Measurements from ENCODE around the gene MED25. TPM values are rescaled to one million over a fixed set of nuclear protein-coding genes. Genes with fewer than 3 reads are reported as not detected.

MED25 gene
- polyA plus RNA-seq, 2 of the 4 experiments (the other 2 are of a cell fraction): 20.4 to 40.1 TPM

DNA sequence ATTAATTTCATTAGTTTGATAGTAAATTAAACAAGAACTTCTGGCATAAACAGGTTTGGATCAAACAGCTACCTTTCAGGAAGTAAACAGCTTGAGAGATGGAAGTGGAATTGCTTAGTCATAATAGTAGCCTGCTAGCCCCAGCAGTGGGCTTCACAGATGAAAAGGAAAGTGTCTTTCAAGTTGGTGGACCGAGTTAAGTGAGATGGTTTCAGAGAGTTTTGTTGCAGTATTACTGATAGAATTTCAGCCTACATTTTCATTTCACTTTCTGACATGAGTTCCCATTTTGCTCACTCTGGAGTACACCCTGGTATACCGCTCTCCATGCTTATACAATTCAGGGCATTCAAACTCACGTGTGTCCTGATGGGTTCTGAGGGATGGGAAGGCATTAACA is 30.8 kb downstream of the MED25 start:
- ATAC-seq: no peak
- WGBS (ENCODE audit: missing lambda C conversion rate): 78% methylated on average over 3 of the region's 3 CpGs
- H3K4me3 ChIP-seq: no peak overlapping the region
- ChIA-PET CTCF (interaction anchor here (1.1 to 1.3 kb wide), 2 partner anchors 14 to 121 kb away, joined by 3 to 7 read pairs; no protein-coding TSS in a partner anchor), POLR2A (interaction anchor here (0.6 kb wide), 1 partner anchor 1230 kb away, joined by 4 read pairs; the partner anchor contains the start of gene RPL18)
- no peak for TF ChIP-seq TP53 (CRISPR knock-in tag; IDR thresholded peaks at IDR 0.05)
- no peak for TF ChIP-seq ZNF302 (CRISPR knock-in tag; IDR thresholded peaks at IDR 0.05)
- no peak for TF ChIP-seq FOSL2 (IDR thresholded peaks at IDR 0.05)
- no peak for TF ChIP-seq FOSL2 (CRISPR knock-in tag; IDR thresholded peaks at IDR 0.05)
- no peak for TF ChIP-seq BHLHE40 (IDR thresholded peaks at IDR 0.05; ENCODE audit: low read depth, low read length)
- TF ChIP-seq CBX8 (IDR thresholded peaks at IDR 0.05): no peak
- TF ChIP-seq TFCP2L1 (CRISPR knock-in tag; IDR thresholded peaks at IDR 0.05): no peak
- H3K4me1 ChIP-seq: peaks cover 17% of the 10 kb centered on the region
- no peaks in the 10 kb centered on the region for H3K9me3 ChIP-seq
- FAIRE-seq: no peak
- H3K27ac ChIP-seq: no peak overlapping the region
- DNase-seq (ENCODE audit: low read depth in 1 of 2, low spot score in 1 of 2): no peak
- no peak overlapping the region for H3K4me2 ChIP-seq

DNA sequence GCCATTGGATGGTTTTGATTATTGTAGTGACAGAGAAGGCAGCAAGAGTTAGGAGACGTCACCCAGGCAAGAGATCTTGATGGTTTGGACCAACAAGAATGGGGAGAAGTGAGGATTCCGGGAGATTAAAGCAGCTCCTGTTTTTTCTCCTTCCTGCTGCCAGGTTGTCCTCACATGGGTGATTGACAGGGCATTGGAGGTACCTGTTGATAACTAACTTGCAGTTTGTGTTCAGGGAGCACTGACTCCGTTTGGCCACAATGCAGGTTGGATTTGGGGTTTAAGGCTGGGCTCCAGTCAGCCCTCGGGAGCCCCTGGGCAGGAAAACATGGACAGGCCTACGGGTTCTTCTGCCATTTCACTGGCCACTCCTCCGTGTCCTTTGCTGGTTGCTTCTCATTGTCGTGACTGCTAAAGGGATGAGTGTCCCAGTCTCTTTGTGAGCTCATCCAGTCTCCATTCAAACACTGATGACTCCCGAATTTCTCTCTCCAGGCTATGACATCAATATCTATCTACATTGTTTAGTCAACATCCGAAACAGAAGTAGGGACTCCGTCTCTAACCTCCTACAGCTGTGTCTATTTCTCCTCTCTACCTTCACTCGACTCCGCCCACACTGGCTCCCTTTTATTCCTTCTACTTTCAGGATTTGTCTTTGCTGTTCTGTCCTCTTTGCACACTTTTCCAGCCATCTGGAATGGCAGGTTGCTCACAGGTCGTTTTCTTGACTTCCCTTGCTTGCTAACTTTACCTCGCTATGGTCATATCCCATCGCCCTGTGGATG is 31.5 kb downstream of the MED25 start:
- Histone ChIP-seq H3K4me3 (peak overlapping the region; percentile 89), H3K4me2 (peak overlapping the region; percentile 92), H3K27ac (peak overlapping the region; percentile 94 to 97), H3K9me3 (no peaks in the 10 kb centered on the region), H3K4me1 (peaks cover 17% of the 10 kb centered on the region)
- POLR2A ChIA-PET: interaction anchor here (0.9 to 1.6 kb wide), 8 partner anchors 12 to 174 kb away, joined by 3 to 18 read pairs (median 8); partner anchors contain the start of genes AKT1S1, PNKP and TBC1D17
- 80% methylated on average over 15 of the region's 15 CpGs for WGBS (ENCODE audit: missing lambda C conversion rate)
- no peak for FAIRE-seq
- no peak for ATAC-seq
- TF ChIP-seq ZFP36 (IDR thresholded peaks at IDR 0.05; ENCODE audit: borderline replicate concordance, partially characterized antibody) (no peak), RFX5 (IDR thresholded peaks at IDR 0.05) (no peak), CBX2 (IDR thresholded peaks at IDR 0.05; ENCODE audit: borderline replicate concordance, low read depth) (no peak), SREBF2 (IDR thresholded peaks at IDR 0.05) (no peak), NR3C1 (IDR thresholded peaks at IDR 0.05) (no peak), FOSL2 (IDR thresholded peaks at IDR 0.05) (no peak), FOSL2 (CRISPR knock-in tag; IDR thresholded peaks at IDR 0.05) (no peak)
- CTCF ChIA-PET: interaction anchor here (0.7 to 1.8 kb wide), 9 partner anchors 13 to 177 kb away, joined by 3 to 7 read pairs (median 4); no protein-coding TSS in a partner anchor
- no peak for DNase-seq (ENCODE audit: low read depth in 1 of 2, low spot score in 1 of 2)

DNA sequence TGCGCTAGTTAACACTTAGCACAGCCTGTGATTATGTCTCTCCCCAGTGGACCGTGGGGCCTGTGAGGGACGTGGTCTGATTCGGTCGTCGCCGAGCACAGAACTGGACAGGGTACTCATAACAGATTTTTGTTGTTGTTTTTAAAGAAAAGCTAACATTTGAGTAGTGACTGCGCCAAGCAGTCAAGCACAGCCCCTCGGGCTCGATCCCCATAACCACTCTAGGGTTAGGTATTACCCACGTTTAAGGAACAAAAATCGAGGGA is 32.1 kb downstream of the MED25 start:
- WGBS (ENCODE audit: missing lambda C conversion rate): 32% methylated on average over 12 of the region's 12 CpGs
- TF ChIP-seq RFX5 (IDR thresholded peaks at IDR 0.05) (no peak), ZNF302 (CRISPR knock-in tag; IDR thresholded peaks at IDR 0.05) (no peak), TP53 (CRISPR knock-in tag; IDR thresholded peaks at IDR 0.05) (no peak), TFCP2L1 (CRISPR knock-in tag; IDR thresholded peaks at IDR 0.05) (no peak), GATA3 (IDR thresholded peaks at IDR 0.05; ENCODE audit: borderline replicate concordance) (no peak), MYC (IDR thresholded peaks at IDR 0.05; ENCODE audit: borderline replicate concordance, low read length) (0 out of 2 replicates have a peak, but pooled peaks have one; percentile 34), CEBPB (IDR thresholded peaks at IDR 0.05) (no peak)
- CTCF ChIA-PET: interaction anchor here (0.7 to 1.8 kb wide), 10 partner anchors 8 to 178 kb away, joined by 3 to 7 read pairs (median 4); no protein-coding TSS in a partner anchor
- POLR2A ChIA-PET: interaction anchor here (0.8 to 1.6 kb wide), 12 partner anchors 11 to 208 kb away, joined by 3 to 18 read pairs (median 4); partner anchors contain the start of genes AKT1S1, PNKP, SCAF1 and TBC1D17
- peaks cover 17% of the 10 kb centered on the region for H3K4me1 ChIP-seq
- no peak for DNase-seq (ENCODE audit: low read depth in 1 of 2, low spot score in 1 of 2)
- no peak; a peak in 2 of 6 replicates for ATAC-seq
- no peaks in the 10 kb centered on the region for H3K9me3 ChIP-seq
- no peak for FAIRE-seq
- H3K27ac ChIP-seq: peak overlapping the region; percentile 94 to 97
- H3K4me2 ChIP-seq: peak overlapping the region; percentile 92
- H3K4me3 ChIP-seq: peak overlapping the region; percentile 89

DNA sequence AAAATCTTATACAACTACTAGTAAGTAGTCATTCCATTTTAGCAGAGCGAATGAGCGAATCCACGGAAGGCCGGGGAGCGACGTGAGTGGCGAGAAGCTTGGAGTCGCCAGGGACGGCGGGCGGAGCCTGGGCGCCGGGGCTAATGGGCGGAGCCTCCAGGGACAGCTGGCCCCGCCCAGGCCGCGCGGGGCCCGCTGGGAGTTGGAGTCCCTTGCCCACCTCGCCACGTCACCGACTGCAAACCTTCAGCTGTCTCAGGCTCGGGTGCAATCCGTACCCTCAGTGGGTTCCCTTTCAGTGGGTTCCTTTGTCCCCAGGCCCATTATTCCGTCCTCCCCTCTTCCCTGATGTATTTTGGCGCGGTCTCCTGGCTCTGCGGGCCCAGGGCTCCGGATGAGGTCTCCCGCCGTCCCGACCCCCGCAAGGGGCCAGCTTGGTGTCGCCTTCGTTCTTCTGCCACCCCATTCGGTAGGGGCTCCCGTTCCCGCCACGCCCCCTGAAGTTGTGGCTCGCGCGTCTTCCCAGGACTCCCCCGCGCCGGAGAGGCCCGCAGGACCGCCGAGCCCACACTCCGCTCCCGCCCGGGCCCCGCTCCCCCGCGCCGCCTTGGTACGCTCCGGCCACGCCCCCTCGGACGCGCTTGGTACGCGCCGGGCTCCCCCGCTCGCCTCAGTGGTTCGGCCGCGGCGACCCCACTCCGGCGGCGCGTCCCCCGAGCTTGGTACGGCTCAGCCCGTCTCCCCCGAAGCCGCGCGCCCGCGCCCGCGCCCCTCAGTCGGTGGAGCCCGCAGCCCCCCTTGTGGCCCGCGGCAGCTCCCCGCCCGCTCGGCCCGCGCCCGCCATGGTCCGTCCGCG is 32.6 kb downstream of the MED25 start, which contains the start of gene PTOV1:
Gene PTOV1, plus strand, starts transcription at position 673 of the 856 bp plus-strand sequence.
- DNase-seq (ENCODE audit: low read depth in 1 of 2, low spot score in 1 of 2): peak; percentile 96 to 97
- under 1% methylated on average over 44 of the region's 98 CpGs for WGBS (ENCODE audit: missing lambda C conversion rate)
- no peak for FAIRE-seq
- CTCF ChIA-PET: interaction anchor here (0.8 to 1.8 kb wide), 9 partner anchors 9 to 178 kb away, joined by 3 to 7 read pairs (median 4); no protein-coding TSS in a partner anchor
- Histone ChIP-seq H3K4me2 (peak within 1 kb of the TSS; percentile 92), H3K4me1 (peaks cover 17% of the 10 kb centered on the region), H3K9me3 (no peaks in the 10 kb centered on the region), H3K4me3 (peak within 1 kb of the TSS; percentile 89), H3K27ac (peak within 1 kb of the TSS; percentile 94 to 97)
- peak; percentile 76 to 84 for ATAC-seq
- POLR2A ChIA-PET: interaction anchor here (0.7 to 1.6 kb wide), 14 partner anchors 11 to 209 kb away, joined by 3 to 18 read pairs (median 4); partner anchors contain the start of genes AKT1S1, PNKP, SCAF1 and TBC1D17
- TF ChIP-seq RFX5 (IDR thresholded peaks at IDR 0.05): peak; percentile 40; the same call in 1 of the 2 replicates
- no peak for TF ChIP-seq NFE2L2 (conservative IDR thresholded peaks at IDR 0.05; ENCODE audit: low read length)
- no peak for TF ChIP-seq SMC3 (IDR thresholded peaks at IDR 0.05)
- TF ChIP-seq PHF8 (IDR thresholded peaks at IDR 0.05; ENCODE audit: borderline replicate concordance, low read depth): peak; percentile 89
- TF ChIP-seq RNF2 (IDR thresholded peaks at IDR 0.05; ENCODE audit: borderline replicate concordance, low read depth): no peak
- TF ChIP-seq, protein P1, sequence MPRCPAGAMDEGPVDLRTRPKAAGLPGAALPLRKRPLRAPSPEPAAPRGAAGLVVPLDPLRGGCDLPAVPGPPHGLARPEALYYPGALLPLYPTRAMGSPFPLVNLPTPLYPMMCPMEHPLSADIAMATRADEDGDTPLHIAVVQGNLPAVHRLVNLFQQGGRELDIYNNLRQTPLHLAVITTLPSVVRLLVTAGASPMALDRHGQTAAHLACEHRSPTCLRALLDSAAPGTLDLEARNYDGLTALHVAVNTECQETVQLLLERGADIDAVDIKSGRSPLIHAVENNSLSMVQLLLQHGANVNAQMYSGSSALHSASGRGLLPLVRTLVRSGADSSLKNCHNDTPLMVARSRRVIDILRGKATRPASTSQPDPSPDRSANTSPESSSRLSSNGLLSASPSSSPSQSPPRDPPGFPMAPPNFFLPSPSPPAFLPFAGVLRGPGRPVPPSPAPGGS (IDR thresholded peaks at IDR 0.05): 0 out of 3 replicates have a peak, but pooled peaks have one; percentile 51
- no peak for TF ChIP-seq KDM5A (IDR thresholded peaks at IDR 0.05)
- TF ChIP-seq, protein P2, sequence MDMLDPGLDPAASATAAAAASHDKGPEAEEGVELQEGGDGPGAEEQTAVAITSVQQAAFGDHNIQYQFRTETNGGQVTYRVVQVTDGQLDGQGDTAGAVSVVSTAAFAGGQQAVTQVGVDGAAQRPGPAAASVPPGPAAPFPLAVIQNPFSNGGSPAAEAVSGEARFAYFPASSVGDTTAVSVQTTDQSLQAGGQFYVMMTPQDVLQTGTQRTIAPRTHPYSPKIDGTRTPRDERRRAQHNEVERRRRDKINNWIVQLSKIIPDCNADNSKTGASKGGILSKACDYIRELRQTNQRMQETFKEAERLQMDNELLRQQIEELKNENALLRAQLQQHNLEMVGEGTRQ (IDR thresholded peaks at IDR 0.05): 0 out of 2 replicates have a peak, but pooled peaks have one; percentile 5
- peak; percentile 80 to 83; a peak in 3 of 5 replicates for TF ChIP-seq JUN (IDR thresholded peaks at IDR 0.05)
- TF ChIP-seq, protein P3, sequence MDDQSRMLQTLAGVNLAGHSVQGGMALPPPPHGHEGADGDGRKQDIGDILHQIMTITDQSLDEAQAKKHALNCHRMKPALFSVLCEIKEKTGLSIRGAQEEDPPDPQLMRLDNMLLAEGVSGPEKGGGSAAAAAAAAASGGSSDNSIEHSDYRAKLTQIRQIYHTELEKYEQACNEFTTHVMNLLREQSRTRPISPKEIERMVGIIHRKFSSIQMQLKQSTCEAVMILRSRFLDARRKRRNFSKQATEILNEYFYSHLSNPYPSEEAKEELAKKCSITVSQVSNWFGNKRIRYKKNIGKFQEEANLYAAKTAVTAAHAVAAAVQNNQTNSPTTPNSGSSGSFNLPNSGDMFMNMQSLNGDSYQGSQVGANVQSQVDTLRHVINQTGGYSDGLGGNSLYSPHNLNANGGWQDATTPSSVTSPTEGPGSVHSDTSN (IDR thresholded peaks at IDR 0.05): peak; percentile 49; the same call in 1 of the 2 replicates
- TF ChIP-seq ZSCAN20 (CRISPR knock-in tag; IDR thresholded peaks at IDR 0.05): no peak

Measured in A549 (cell line).